Right atrium auricular region (tissue), 2 donors: ENCODE data around the gene SLC35A4. TPM values are rescaled to one million over a fixed set of nuclear protein-coding genes. Genes with fewer than 3 reads are reported as not detected.
"Not testable (repeated sequence)": the region's sequence is repeated elsewhere in the genome, so short reads cannot be mapped to it uniquely, and the experiment has no call there.

ENCODE experiments used
- DNase-seq: peaks from one replicate; pipeline ENCODE4 v3.0.0-alpha.2; 2019; ENCODE audit warnings: low spot score
- H3K27ac ChIP-seq, 2 donors: fragments of 200-600 bp; sonication (generic); 1 replicate in 1 of 2; 2 replicates in 1 of 2; pipeline ENCODE4 v1.5.1; 2016 to 2019
- H3K27me3 ChIP-seq, 2 donors: fragments of 200-600 bp; sonication (generic); one replicate each; pipeline versions ENCODE4 v1.5.1 to v1.6.0; 2017 to 2019
- H3K36me3 ChIP-seq: fragments of 200-600 bp; sonication (generic); one replicate; pipeline ENCODE4 v1.5.1; 2016
- H3K4me1 ChIP-seq, 2 donors: fragments of 200-600 bp; sonication (generic); one replicate each; pipeline versions ENCODE4 v1.5.1 to v1.6.0; 2017 to 2019
- H3K4me3 ChIP-seq, 2 donors: fragments of 200-600 bp; sonication (generic); 1 replicate in 1 of 2; 2 replicates in 1 of 2; pipeline ENCODE4 v1.5.1; 2017 to 2019; ENCODE audit warnings: mild to moderate bottlenecking in 1 of 2, moderate library complexity in 1 of 2
- H3K9me3 ChIP-seq, 2 donors: fragments of 200-600 bp; sonication (generic); one replicate each; pipeline ENCODE4 v1.5.1; 2019
- total RNA-seq, 2 donors: library from RNA; depleted of rRNA; stranded (reverse); fragments of >200 nt; gene quantifications; one replicate each; pipeline ENCODE4 v1.1.0, GENCODE V29; 2016
- TF ChIP-seq, protein P1 (sequence below), 2 donors: fragments of 200-600 bp; sonication (generic); IDR thresholded peaks; one replicate each; pipeline ENCODE4 v1.5.1; 2019; ENCODE audit warnings: antibody characterized with exemption in 2 of 2

Gene SLC35A4
- total RNA-seq, 2 donors from 2014 or later, result 47.4 to 63.9 TPM

DNA sequence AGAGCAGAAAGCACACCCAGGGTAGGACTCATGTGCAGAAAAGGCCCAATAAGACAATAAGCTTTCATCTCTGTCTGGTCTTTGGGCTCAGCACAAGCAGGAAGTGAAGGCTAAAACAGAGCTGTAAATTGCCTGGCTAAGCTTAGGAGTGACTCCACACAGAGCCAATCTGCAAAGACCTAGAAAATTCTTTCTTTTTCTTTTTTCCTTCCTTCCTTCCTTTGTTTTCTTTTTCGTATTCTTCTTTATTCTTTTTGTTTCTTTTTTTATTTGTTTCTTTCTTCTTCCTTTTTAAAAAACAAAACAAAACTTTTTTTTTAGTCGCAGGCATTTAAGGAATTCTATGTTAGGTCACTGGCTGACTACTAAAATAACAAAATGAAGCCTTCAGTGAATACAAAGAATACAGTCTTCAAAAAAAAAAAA, 12.2 kb downstream of the SLC35A4 start:
- DNase-seq, result no peak
- Histone ChIP-seq H3K27me3 (no peaks in the 10 kb centered on the region), H3K9me3 (no peaks in the 10 kb centered on the region), H3K27ac (no peak overlapping the region), H3K36me3 (no peaks in the 10 kb centered on the region), H3K4me3 (no peak overlapping the region), H3K4me1 (peaks cover 0 to 13% of the 10 kb centered on the region in 2 donors)
- TF ChIP-seq, protein P1, sequence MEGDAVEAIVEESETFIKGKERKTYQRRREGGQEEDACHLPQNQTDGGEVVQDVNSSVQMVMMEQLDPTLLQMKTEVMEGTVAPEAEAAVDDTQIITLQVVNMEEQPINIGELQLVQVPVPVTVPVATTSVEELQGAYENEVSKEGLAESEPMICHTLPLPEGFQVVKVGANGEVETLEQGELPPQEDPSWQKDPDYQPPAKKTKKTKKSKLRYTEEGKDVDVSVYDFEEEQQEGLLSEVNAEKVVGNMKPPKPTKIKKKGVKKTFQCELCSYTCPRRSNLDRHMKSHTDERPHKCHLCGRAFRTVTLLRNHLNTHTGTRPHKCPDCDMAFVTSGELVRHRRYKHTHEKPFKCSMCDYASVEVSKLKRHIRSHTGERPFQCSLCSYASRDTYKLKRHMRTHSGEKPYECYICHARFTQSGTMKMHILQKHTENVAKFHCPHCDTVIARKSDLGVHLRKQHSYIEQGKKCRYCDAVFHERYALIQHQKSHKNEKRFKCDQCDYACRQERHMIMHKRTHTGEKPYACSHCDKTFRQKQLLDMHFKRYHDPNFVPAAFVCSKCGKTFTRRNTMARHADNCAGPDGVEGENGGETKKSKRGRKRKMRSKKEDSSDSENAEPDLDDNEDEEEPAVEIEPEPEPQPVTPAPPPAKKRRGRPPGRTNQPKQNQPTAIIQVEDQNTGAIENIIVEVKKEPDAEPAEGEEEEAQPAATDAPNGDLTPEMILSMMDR (IDR thresholded peaks at IDR 0.05), result no peak

DNA sequence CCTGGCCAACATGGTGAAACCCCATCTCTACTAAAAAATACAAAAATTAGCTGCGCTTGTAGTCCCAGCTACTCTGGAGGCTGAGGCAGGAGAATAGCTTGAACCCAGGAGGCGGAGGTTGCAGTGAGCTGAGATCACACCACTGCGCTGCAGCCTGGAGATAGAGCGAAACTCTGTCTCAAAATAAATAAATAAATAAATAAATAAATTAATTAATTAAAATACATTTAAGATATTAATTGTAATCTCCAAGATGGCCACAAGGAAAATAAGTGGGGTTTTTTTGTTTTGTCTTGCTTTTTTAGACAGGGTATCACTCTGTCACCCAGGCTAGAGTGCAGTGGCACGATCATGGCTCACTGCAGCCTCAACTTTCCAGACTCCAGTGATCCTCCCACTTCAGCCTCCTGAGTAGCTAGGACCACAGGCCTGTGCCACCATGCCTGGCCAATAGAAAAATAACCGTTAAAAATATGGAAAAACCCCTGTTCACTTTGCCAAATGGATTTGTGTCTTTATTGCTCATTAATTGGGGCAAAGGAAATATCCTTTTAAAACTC, 14.6 kb downstream of the SLC35A4 start:
- not testable (repeated sequence) for DNase-seq, H3K36me3 ChIP-seq, H3K4me3 ChIP-seq, H3K27me3 ChIP-seq, H3K9me3 ChIP-seq, H3K4me1 ChIP-seq, H3K27ac ChIP-seq
- TF ChIP-seq, protein P1 (IDR thresholded peaks at IDR 0.05), result peak in 1 of 2 donors; percentile 38

DNA sequence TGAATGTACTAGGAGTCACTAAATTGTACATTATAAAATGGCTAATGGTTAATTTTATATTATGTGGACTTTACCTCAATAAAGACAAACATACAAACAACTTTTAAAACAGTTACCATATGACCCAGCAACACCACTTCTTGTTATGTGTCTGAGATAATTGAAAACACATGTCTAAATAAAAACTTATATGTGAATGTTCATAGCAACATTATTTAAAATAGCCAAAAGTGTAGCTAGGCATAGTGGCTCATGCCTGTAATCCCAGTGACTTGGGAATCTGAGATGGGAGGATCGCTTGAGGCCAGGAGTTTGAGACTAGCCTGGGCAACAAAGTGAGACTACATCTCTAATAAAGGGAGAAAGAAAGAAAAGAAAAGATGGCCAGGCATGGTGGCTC, 22.9 kb downstream of the SLC35A4 start:
- Histone ChIP-seq H3K4me1 (peaks cover 0 to 8% of the 10 kb centered on the region in 2 donors), H3K4me3 (no peak overlapping the region), H3K27me3 (no peaks in the 10 kb centered on the region), H3K36me3 (no peaks in the 10 kb centered on the region), H3K9me3 (no peaks in the 10 kb centered on the region), H3K27ac (no peak overlapping the region)
- TF ChIP-seq, protein P1 (IDR thresholded peaks at IDR 0.05), result no peak
- no peak for DNase-seq

DNA sequence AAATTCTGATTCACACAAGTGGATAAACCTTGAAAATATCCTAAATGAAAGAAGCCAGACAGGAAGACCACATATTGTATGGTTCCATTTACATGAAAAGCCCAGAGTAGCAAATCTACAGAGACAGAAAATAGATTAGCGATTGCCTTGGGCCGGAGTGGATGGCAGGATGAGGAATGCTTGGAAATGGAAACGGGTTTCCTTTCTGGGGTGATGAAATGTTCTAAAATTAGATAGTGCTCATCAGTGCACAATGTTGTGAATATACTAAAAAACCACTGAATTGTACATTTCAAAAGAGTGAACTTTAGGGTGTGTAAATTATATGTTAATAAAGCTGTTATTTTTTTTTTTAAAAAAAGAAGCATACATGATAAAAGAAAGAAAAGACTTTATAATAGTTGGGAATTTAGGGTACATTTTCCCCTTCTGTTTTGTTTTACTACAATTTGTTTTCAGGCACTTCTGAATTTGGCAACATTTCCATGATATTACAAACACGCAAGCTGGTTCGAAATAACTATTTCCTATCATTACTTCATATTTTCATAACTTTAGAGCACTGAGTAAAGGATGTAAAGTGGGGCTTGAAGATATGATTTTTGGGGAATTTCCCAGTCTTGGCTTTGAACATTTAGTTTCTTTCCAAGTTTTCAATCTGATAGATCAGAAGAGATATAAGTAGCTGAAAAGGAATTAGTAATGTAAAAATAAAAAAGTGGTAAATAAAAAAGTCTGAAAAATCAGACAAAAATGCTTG, 23.9 kb downstream of the SLC35A4 start:
- no peaks in the 10 kb centered on the region for H3K27me3 ChIP-seq
- H3K9me3 ChIP-seq, result no peaks in the 10 kb centered on the region
- H3K27ac ChIP-seq, result peak overlapping the region; percentile 23 to 54
- H3K4me1 ChIP-seq, result peaks cover 0 to 8% of the 10 kb centered on the region in 2 donors
- H3K36me3 ChIP-seq, result no peaks in the 10 kb centered on the region
- TF ChIP-seq, protein P1 (IDR thresholded peaks at IDR 0.05), result no peak
- no peak for DNase-seq
- H3K4me3 ChIP-seq, result no peak overlapping the region

DNA sequence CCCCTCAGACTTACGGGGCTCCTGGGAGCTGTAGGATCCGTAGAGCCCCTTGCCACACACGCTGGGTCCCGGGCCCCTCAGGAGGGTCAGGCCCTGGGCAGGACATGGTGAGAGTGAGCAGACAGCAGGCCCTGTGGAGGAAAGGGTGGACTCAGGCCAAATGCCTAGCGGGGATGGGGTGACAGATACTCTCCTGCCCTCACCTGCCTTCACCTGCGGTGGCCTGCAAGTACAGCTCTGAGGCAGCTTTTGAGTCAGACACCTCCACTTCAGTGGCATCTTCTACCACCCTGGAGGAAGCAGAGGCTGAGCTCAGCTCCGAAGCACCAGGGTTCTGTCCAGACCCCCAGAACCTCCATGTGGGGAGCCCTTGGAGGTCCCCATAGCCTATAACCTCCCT, 26.2 kb downstream of the SLC35A4 start:
- Histone ChIP-seq H3K4me1 (peaks cover 0 to 22% of the 10 kb centered on the region in 2 donors), H3K36me3 (no peaks in the 10 kb centered on the region), H3K27me3 (no peaks in the 10 kb centered on the region), H3K4me3 (no peak overlapping the region), H3K27ac (no peak overlapping the region), H3K9me3 (no peaks in the 10 kb centered on the region)
- DNase-seq, result no peak
- TF ChIP-seq, protein P1 (IDR thresholded peaks at IDR 0.05), result no peak
